ENCODE measurements around the gene FTO. TPM values are rescaled to one million over a fixed set of nuclear protein-coding genes. Genes with fewer than 3 reads are reported as not detected.
A peak's percentile ranks its signal among the peaks of the same experiment; 100 is the strongest.

Gene FTO
- total and polyA plus RNA-seq, 2 of the 13 experiments (the other 11 are each of a cell fraction or from before 2014, with no cell fraction given) = 41.6 to 55.8 TPM

GRCh38 chr16:54080524-54081008 lies 376.6 kb downstream of the FTO start (continued):
- TF ChIP-seq ETS1 (CRISPR knock-in tag; IDR thresholded peaks at IDR 0.05) (no peak), HNF4G (IDR thresholded peaks at IDR 0.05; ENCODE audit: borderline replicate concordance, low read depth, low read length) (peak; percentile 61; the same call in 1 of the 2 replicates), HNF4G (CRISPR knock-in tag; IDR thresholded peaks at IDR 0.05; ENCODE audit: borderline replicate concordance, low read depth) (no peak), ZBTB25 (CRISPR knock-in tag; IDR thresholded peaks at IDR 0.05) (peak; percentile 43; the same call in 1 of the 2 replicates), IRF2 (CRISPR knock-in tag; IDR thresholded peaks at IDR 0.05) (0 out of 2 replicates have a peak, but pooled peaks have one; percentile 77), ZZZ3 (CRISPR knock-in tag; IDR thresholded peaks at IDR 0.05; ENCODE audit: borderline replicate concordance) (no peak), STAT5B (CRISPR knock-in tag; IDR thresholded peaks at IDR 0.05) (no peak), MXD4 (CRISPR knock-in tag; IDR thresholded peaks at IDR 0.05) (peak; percentile 57; the same call in 1 of the 2 replicates), ZNF816 (CRISPR knock-in tag; IDR thresholded peaks at IDR 0.05; ENCODE audit: borderline replicate concordance) (peak; percentile 88; the same call in 1 of the 2 replicates), CREB1 (IDR thresholded peaks at IDR 0.05) (peak; percentile 54), CREB1 (CRISPR knock-in tag; IDR thresholded peaks at IDR 0.05) (peak; percentile 69), ZMAT5 (CRISPR knock-in tag; IDR thresholded peaks at IDR 0.05; ENCODE audit: borderline replicate concordance, low read depth) (no peak), ERF (CRISPR knock-in tag; IDR thresholded peaks at IDR 0.05) (peak; percentile 79), IKZF5 (CRISPR knock-in tag; IDR thresholded peaks at IDR 0.05) (peak; percentile 68; the same call in 1 of the 2 replicates), LCORL (IDR thresholded peaks at IDR 0.05) (no peak), LCORL (CRISPR knock-in tag; IDR thresholded peaks at IDR 0.05) (peak; percentile 79; the same call in 1 of the 2 replicates), TEAD3 (CRISPR knock-in tag; optimal IDR thresholded peaks at IDR 0.05; ENCODE audit: borderline replicate concordance) (peak; percentile 29), ZNF598 (CRISPR knock-in tag; IDR thresholded peaks at IDR 0.05; ENCODE audit: borderline replicate concordance) (peak; percentile 56; the same call in 1 of the 2 replicates), ZSCAN21 (CRISPR knock-in tag; IDR thresholded peaks at IDR 0.05; ENCODE audit: borderline replicate concordance) (0 out of 2 replicates have a peak, but pooled peaks have one; percentile 36), HNF4A (CRISPR knock-in tag; IDR thresholded peaks at IDR 0.05) (peak; percentile 52), RFXAP (CRISPR knock-in tag; IDR thresholded peaks at IDR 0.05; ENCODE audit: borderline replicate concordance) (0 out of 2 replicates have a peak, but pooled peaks have one; percentile 52), ZNF350 (CRISPR knock-in tag; IDR thresholded peaks at IDR 0.05; ENCODE audit: borderline replicate concordance, low read depth) (0 out of 2 replicates have a peak, but pooled peaks have one; percentile 22), ZNF33A (CRISPR knock-in tag; IDR thresholded peaks at IDR 0.05; ENCODE audit: borderline replicate concordance) (0 out of 2 replicates have a peak, but pooled peaks have one; percentile 75)
- TF ChIP-seq, protein P1, sequence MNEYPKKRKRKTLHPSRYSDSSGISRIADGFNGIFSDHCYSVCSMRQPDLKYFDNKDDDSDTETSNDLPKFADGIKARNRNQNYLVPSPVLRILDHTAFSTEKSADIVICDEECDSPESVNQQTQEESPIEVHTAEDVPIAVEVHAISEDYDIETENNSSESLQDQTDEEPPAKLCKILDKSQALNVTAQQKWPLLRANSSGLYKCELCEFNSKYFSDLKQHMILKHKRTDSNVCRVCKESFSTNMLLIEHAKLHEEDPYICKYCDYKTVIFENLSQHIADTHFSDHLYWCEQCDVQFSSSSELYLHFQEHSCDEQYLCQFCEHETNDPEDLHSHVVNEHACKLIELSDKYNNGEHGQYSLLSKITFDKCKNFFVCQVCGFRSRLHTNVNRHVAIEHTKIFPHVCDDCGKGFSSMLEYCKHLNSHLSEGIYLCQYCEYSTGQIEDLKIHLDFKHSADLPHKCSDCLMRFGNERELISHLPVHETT (CRISPR knock-in tag; conservative IDR thresholded peaks at IDR 0.05) = 0 out of 2 replicates have a peak, but pooled peaks have one; percentile 54
- TF ChIP-seq, protein P2, sequence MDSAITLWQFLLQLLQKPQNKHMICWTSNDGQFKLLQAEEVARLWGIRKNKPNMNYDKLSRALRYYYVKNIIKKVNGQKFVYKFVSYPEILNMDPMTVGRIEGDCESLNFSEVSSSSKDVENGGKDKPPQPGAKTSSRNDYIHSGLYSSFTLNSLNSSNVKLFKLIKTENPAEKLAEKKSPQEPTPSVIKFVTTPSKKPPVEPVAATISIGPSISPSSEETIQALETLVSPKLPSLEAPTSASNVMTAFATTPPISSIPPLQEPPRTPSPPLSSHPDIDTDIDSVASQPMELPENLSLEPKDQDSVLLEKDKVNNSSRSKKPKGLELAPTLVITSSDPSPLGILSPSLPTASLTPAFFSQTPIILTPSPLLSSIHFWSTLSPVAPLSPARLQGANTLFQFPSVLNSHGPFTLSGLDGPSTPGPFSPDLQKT (CRISPR knock-in tag; IDR thresholded peaks at IDR 0.05; ENCODE audit: borderline replicate concordance) = no peak
